Tibial artery (tissue), 4 donors: Measurements from ENCODE around the gene ORC4.

Experiments
- DNase-seq, 2 donors: peaks; one replicate each; pipeline ENCODE4 v3.0.0-alpha.2; 2019
- H3K27ac ChIP-seq, 2 donors: fragments of 200-600 bp; sonication (generic) in 1 of 2; 1 replicate in 1 of 2; 2 replicates in 1 of 2; pipeline ENCODE4 v1.5.1; 2018 to 2019; ENCODE audit warnings: mild to moderate bottlenecking in 1 of 2
- H3K27me3 ChIP-seq, 2 donors: fragments of 200-600 bp; sonication (generic) in 1 of 2; one replicate each; pipeline versions ENCODE4 v1.5.1 to v1.6.0; 2016 to 2019
- H3K36me3 ChIP-seq, 3 donors: fragments of 200-600 bp; sonication (generic) in 2 of 3; one replicate each; pipeline ENCODE4 v1.5.1; 2016 to 2019; ENCODE audit warnings: mild to moderate bottlenecking in 2 of 3
- H3K4me1 ChIP-seq, 4 donors: fragments of 200-600 bp; sonication (generic) in 2 of 4; 1 replicate in 3 of 4; 2 replicates in 1 of 4; pipeline ENCODE4 v1.5.1; 2016 to 2019
- H3K4me3 ChIP-seq, 2 donors: fragments of 200-600 bp; sonication (generic) in 1 of 2; 1 replicate in 1 of 2; 2 replicates in 1 of 2; pipeline ENCODE4 v1.5.1; 2018 to 2019; ENCODE audit warnings: mild to moderate bottlenecking in 2 of 2
- H3K9me3 ChIP-seq, 3 donors: fragments of 200-600 bp; sonication (generic) in 1 of 3; one replicate each; pipeline ENCODE4 v1.5.1; 2016 to 2019
- CTCF ChIP-seq, 2 experiments: fragments of 200-600 bp in 1 of 2; fragments of 450-650 bp in 1 of 2; IDR thresholded peaks; one replicate each; pipeline ENCODE4 v1.5.1; 2017 to 2019; ENCODE audit warnings: antibody characterized with exemption in 2 of 2, mild to moderate bottlenecking in 1 of 2, moderate library complexity in 1 of 2
- intact Hi-C: fragments of 100-400 bp; cut with DNase I; formaldehyde crosslinking; loops from one replicate; pipeline ENCODE4 v1.15.0; 2023; ENCODE audit warnings: low total_unique reads

Gene ORC4

GRCh38 chr2:148026573-148026972 is 6.0 kb upstream of the ORC4 start:
- peaks cover 0 to 28% (median 10%) of the 10 kb centered on the region in 4 donors for H3K4me1 ChIP-seq
- no peaks in the 10 kb centered on the region for H3K9me3 ChIP-seq
- intact Hi-C loops = no loop called here
- TF ChIP-seq CTCF (IDR thresholded peaks at IDR 0.05) = no peak
- no peak overlapping the region for H3K27ac ChIP-seq
- H3K36me3 ChIP-seq = no peaks in the 10 kb centered on the region
- H3K27me3 ChIP-seq = no peaks in the 10 kb centered on the region
- no peak for DNase-seq
- no peak overlapping the region for H3K4me3 ChIP-seq

- intact Hi-C loops = loop anchor here (5.0 kb wide), 1 partner anchor 182 kb away; no protein-coding TSS in a partner anchor
- Histone ChIP-seq H3K9me3 (no peaks in the 10 kb centered on the region), H3K27me3 (no peaks in the 10 kb centered on the region), H3K4me1 (peaks cover 0 to 40% (median 13%) of the 10 kb centered on the region in 4 donors), H3K27ac (no peak overlapping the region), H3K36me3 (no peaks in the 10 kb centered on the region), H3K4me3 (no peak overlapping the region)
- no peak for TF ChIP-seq CTCF (IDR thresholded peaks at IDR 0.05)
- no peak for DNase-seq
Measured at GRCh38 chr2:148023861-148024260, 3.3 kb upstream of the ORC4 start.

GRCh38 chr2:148022882-148023281 is 2.3 kb upstream of the ORC4 start:
- H3K27ac ChIP-seq = no peak overlapping the region
- no peaks in the 10 kb centered on the region for H3K9me3 ChIP-seq
- H3K4me3 ChIP-seq = no peak overlapping the region
- peaks cover 0 to 43% (median 17%) of the 10 kb centered on the region in 4 donors for H3K4me1 ChIP-seq
- DNase-seq = no peak
- TF ChIP-seq CTCF (IDR thresholded peaks at IDR 0.05) = no peak
- intact Hi-C loops = loop anchor here (5.0 kb wide), 1 partner anchor 181 kb away; no protein-coding TSS in a partner anchor
- no peaks in the 10 kb centered on the region for H3K36me3 ChIP-seq
- no peaks in the 10 kb centered on the region for H3K27me3 ChIP-seq

- intact Hi-C loops = loop anchor here (5.0 kb wide), 1 partner anchor 180 kb away; no protein-coding TSS in a partner anchor
- H3K27me3 ChIP-seq = no peaks in the 10 kb centered on the region
- H3K4me1 ChIP-seq = peaks cover 0 to 43% (median 17%) of the 10 kb centered on the region in 4 donors
- H3K4me3 ChIP-seq = peak overlapping the region; percentile 68 to 81
- DNase-seq = no peak
- no peak for TF ChIP-seq CTCF (IDR thresholded peaks at IDR 0.05)
- H3K9me3 ChIP-seq = no peaks in the 10 kb centered on the region
- H3K27ac ChIP-seq = peak overlapping the region; percentile 92 to 96
- no peaks in the 10 kb centered on the region for H3K36me3 ChIP-seq
Measured at GRCh38 chr2:148022351-148022750, 1.8 kb upstream of the ORC4 start.

GRCh38 chr2:148021886-148022285 is 1.3 kb upstream of the ORC4 start:
- no peaks in the 10 kb centered on the region for H3K36me3 ChIP-seq
- H3K9me3 ChIP-seq = no peaks in the 10 kb centered on the region
- no peak for DNase-seq
- H3K4me3 ChIP-seq = peak overlapping the region; percentile 68 to 81
- no peaks in the 10 kb centered on the region for H3K27me3 ChIP-seq
- peak overlapping the region; percentile 92 to 96 for H3K27ac ChIP-seq
- H3K4me1 ChIP-seq = peaks cover 0 to 43% (median 17%) of the 10 kb centered on the region in 4 donors
- no peak for TF ChIP-seq CTCF (IDR thresholded peaks at IDR 0.05)
- intact Hi-C loops = loop anchor here (5.0 kb wide), 1 partner anchor 180 kb away; no protein-coding TSS in a partner anchor
